D721Med (cell line): ENCODE measurements around the gene SART3.

Source experiments
- DNase-seq: peaks from one replicate; pipeline ENCODE4 v3.0.0; 2011; ENCODE audit warnings: low spot score; ENCODE audit not compliant: insufficient read length
- FAIRE-seq: peaks from 2 replicates; lab custom pipeline; 2011; peaks lifted over from hg19 to GRCh38; lab: Jason Lieb, UNC
- CTCF ChIP-seq: IDR thresholded peaks from 2 replicates; pipeline ENCODE4 v1.5.1; 2012; ENCODE audit warnings: mild to moderate bottlenecking, control low read depth; ENCODE audit not compliant: insufficient read depth; ENCODE audit errors: missing control alignments

The SART3 gene

GRCh38 chr12:108584456-108585065, 23.6 kb upstream of the SART3 start:
- no peak for FAIRE-seq
- DNase-seq: no peak

GRCh38 chr12:108583991-108584390, 23.0 kb upstream of the SART3 start:
- FAIRE-seq: no peak
- DNase-seq: peak; percentile 79
- TF ChIP-seq CTCF: no peak

More at GRCh38 chr12:108584456-108585065, 23.6 kb upstream of the SART3 start:
- no peak for TF ChIP-seq CTCF

GRCh38 chr12:108582978-108583770, 22.2 kb upstream of the SART3 start:
- no peak for TF ChIP-seq CTCF
- FAIRE-seq (no peak), DNase-seq (no peak)

- no peak for DNase-seq
- TF ChIP-seq CTCF: no peak
- no peak for FAIRE-seq
These were observed 21.5 kb upstream of the SART3 start for GRCh38 chr12:108582509-108582908.

GRCh38 chr12:108581311-108582227, 20.6 kb upstream of the SART3 start:
- no peak for FAIRE-seq
- TF ChIP-seq CTCF: no peak
- no peak for DNase-seq

- FAIRE-seq: no peak
- DNase-seq: no peak
- no peak for TF ChIP-seq CTCF
These were observed 19.6 kb upstream of the SART3 start for GRCh38 chr12:108580531-108580930.
